Activated B cell treated with CpG ODN at 0.5 μM for 24 hours (primary cell): ENCODE results near the gene GAGE12J. TPM values are rescaled to one million over a fixed set of nuclear protein-coding genes. Genes with fewer than 3 reads are reported as not detected.
"Not testable (repeated sequence)": the region's sequence is repeated elsewhere in the genome, so short reads cannot be mapped to it uniquely, and the experiment has no call there.

Experiments used
- ATAC-seq: fragments of 200-7000 bp; cut with Tn5 transposase; one replicate; pipeline ENCODE4 v1.10.0; 2021; ENCODE audit warnings: low read depth, mild to moderate bottlenecking, moderate library complexity
- CTCF ChIA-PET: fragments of 350-600 bp; sonication (Branson Sonifier 250); formaldehyde crosslinking; loops from one replicate; lab custom pipeline; 2021; ENCODE audit warnings: antibody characterized with exemption; lab: Charles Lee
- POLR2A ChIA-PET: fragments of 350-600 bp; sonication (Branson Sonifier 250); formaldehyde crosslinking; loops from one replicate; lab custom pipeline; 2021; ENCODE audit warnings: antibody characterized with exemption; lab: Charles Lee
- DNase-seq: peaks from one replicate; pipeline ENCODE4 v3.0.0; 2022
- H3K27ac Mint-ChIP-seq: one replicate; pipeline ENCODE4 v1.8.0; 2020; ENCODE audit warnings: mixed read lengths
- H3K27me3 Mint-ChIP-seq: one replicate; pipeline ENCODE4 v1.8.0; 2021; ENCODE audit warnings: mixed read lengths
- H3K36me3 Mint-ChIP-seq: one replicate; pipeline ENCODE4 v1.8.0; 2021; ENCODE audit warnings: low read depth, mixed read lengths
- H3K4me1 Mint-ChIP-seq: one replicate; pipeline ENCODE4 v1.8.0; 2021; ENCODE audit warnings: mixed read lengths
- H3K4me3 Mint-ChIP-seq: one replicate; pipeline ENCODE4 v1.8.0; 2020; ENCODE audit warnings: mild to moderate bottlenecking, mixed read lengths
- H3K9me3 Mint-ChIP-seq: one replicate; pipeline ENCODE4 v1.8.0; 2020; ENCODE audit warnings: mixed read lengths
- intact Hi-C: fragments of 100-400 bp; cut with micrococcal nuclease; formaldehyde crosslinking; loops from one replicate; pipeline ENCODE4 v1.15.1; 2024
- total RNA-seq: library from RNA; stranded (reverse); gene quantifications from 2 replicates; pipeline ENCODE4 v1.2.3, GENCODE V29; 2022
- TF ChIP-seq, protein P1 (sequence below): fragments of 200-600 bp; IDR thresholded peaks from one replicate; pipeline ENCODE4 v1.8.0; 2022; ENCODE audit warnings: antibody characterized with exemption, mild to moderate bottlenecking

The GAGE12J gene
- total RNA-seq, 1 donor from 2014 or later: not detected

GRCh38 chrX:49310371-49310770 is 11.5 kb upstream of the GAGE12J start:
- no peaks in the 10 kb centered on the region for H3K27me3 Mint-ChIP-seq
- no peak overlapping the region for H3K4me3 Mint-ChIP-seq
- no peak overlapping the region for H3K27ac Mint-ChIP-seq
- POLR2A ChIA-PET: no interaction called here
- ATAC-seq (no peak), DNase-seq (no peak)
- H3K4me1 Mint-ChIP-seq: peaks cover 18% of the 10 kb centered on the region
- TF ChIP-seq, protein P1, sequence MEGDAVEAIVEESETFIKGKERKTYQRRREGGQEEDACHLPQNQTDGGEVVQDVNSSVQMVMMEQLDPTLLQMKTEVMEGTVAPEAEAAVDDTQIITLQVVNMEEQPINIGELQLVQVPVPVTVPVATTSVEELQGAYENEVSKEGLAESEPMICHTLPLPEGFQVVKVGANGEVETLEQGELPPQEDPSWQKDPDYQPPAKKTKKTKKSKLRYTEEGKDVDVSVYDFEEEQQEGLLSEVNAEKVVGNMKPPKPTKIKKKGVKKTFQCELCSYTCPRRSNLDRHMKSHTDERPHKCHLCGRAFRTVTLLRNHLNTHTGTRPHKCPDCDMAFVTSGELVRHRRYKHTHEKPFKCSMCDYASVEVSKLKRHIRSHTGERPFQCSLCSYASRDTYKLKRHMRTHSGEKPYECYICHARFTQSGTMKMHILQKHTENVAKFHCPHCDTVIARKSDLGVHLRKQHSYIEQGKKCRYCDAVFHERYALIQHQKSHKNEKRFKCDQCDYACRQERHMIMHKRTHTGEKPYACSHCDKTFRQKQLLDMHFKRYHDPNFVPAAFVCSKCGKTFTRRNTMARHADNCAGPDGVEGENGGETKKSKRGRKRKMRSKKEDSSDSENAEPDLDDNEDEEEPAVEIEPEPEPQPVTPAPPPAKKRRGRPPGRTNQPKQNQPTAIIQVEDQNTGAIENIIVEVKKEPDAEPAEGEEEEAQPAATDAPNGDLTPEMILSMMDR: no peak
- intact Hi-C loops: no loop called here
- H3K36me3 Mint-ChIP-seq: no peaks in the 10 kb centered on the region
- CTCF ChIA-PET: no interaction called here
- no peaks in the 10 kb centered on the region for H3K9me3 Mint-ChIP-seq

- TF ChIP-seq, protein P1: no peak
- ATAC-seq: no peak
- Mint-ChIP-seq H3K9me3 (no peaks in the 10 kb centered on the region), H3K27ac (no peak overlapping the region), H3K27me3 (no peaks in the 10 kb centered on the region), H3K4me3 (no peak overlapping the region), H3K36me3 (no peaks in the 10 kb centered on the region), H3K4me1 (peaks cover 18% of the 10 kb centered on the region)
- ChIA-PET CTCF (no interaction called here), POLR2A (no interaction called here)
- no peak for DNase-seq
- intact Hi-C loops: no loop called here
Measured at GRCh38 chrX:49312176-49312575, 9.7 kb upstream of the GAGE12J start.

GRCh38 chrX:49316085-49316484 is 5.8 kb upstream of the GAGE12J start:
- Mint-ChIP-seq H3K27me3 (no peaks in the 10 kb centered on the region), H3K4me3 (no peak overlapping the region), H3K36me3 (no peaks in the 10 kb centered on the region), H3K27ac (no peak overlapping the region), H3K9me3 (no peaks in the 10 kb centered on the region), H3K4me1 (no peaks in the 10 kb centered on the region)
- TF ChIP-seq, protein P1: no peak
- CTCF ChIA-PET: no interaction called here
- intact Hi-C loops: no loop called here
- POLR2A ChIA-PET: no interaction called here
- no peak for DNase-seq
- no peak for ATAC-seq

DNA sequence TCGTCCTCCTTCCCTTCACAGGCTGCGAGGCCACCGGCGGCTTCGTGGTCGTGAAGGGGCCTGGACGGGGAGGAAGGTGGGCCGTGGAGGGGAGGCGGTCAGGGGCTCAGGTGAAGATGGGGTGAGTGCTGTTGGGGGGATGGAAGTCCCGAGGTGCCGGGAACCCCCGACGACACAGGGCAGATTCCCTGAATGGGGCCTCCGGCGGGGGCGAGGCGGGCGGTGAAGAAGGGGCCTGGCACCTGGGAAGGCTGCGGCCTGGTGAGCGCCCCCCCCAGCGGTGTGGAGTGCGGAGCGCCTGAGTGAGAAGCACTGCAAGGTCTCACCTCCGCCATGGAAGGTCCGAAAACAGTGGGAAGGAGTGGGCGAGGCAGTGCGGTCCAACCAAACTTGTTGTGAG is 429 bp downstream of the GAGE12J start:
- intact Hi-C loops, H3K4me1 Mint-ChIP-seq, H3K4me3 Mint-ChIP-seq, DNase-seq, H3K36me3 Mint-ChIP-seq, POLR2A ChIA-PET, CTCF ChIA-PET, H3K9me3 Mint-ChIP-seq, H3K27ac Mint-ChIP-seq, ATAC-seq, H3K27me3 Mint-ChIP-seq: not testable (repeated sequence)

- H3K9me3 Mint-ChIP-seq, H3K4me1 Mint-ChIP-seq, ATAC-seq, H3K27ac Mint-ChIP-seq, DNase-seq, CTCF ChIA-PET, H3K4me3 Mint-ChIP-seq, H3K27me3 Mint-ChIP-seq, intact Hi-C loops, H3K36me3 Mint-ChIP-seq, POLR2A ChIA-PET: not testable (repeated sequence)
Measured at GRCh38 chrX:49323735-49324134, 1.9 kb downstream of the GAGE12J start.

GRCh38 chrX:49330421-49330820 is 8.6 kb downstream of the GAGE12J start:
- H3K27me3 Mint-ChIP-seq, H3K4me1 Mint-ChIP-seq, POLR2A ChIA-PET, ATAC-seq, H3K27ac Mint-ChIP-seq, H3K4me3 Mint-ChIP-seq, H3K36me3 Mint-ChIP-seq, DNase-seq, intact Hi-C loops, H3K9me3 Mint-ChIP-seq, CTCF ChIA-PET: not testable (repeated sequence)

- POLR2A ChIA-PET, H3K9me3 Mint-ChIP-seq, ATAC-seq, CTCF ChIA-PET, H3K27me3 Mint-ChIP-seq, H3K4me3 Mint-ChIP-seq, H3K27ac Mint-ChIP-seq, H3K36me3 Mint-ChIP-seq, intact Hi-C loops, H3K4me1 Mint-ChIP-seq, DNase-seq: not testable (repeated sequence)
Measured at GRCh38 chrX:49331282-49331681, 9.4 kb downstream of the GAGE12J start, which contains the start of gene GAGE13. TSS of gene GAGE13 (plus strand) at chrX:49331582. CDS start at chrX:49332738, 1,156 bp downstream.

GRCh38 chrX:49331841-49332240 is 10.0 kb downstream of the GAGE12J start:
- H3K27me3 Mint-ChIP-seq, ATAC-seq, intact Hi-C loops, H3K27ac Mint-ChIP-seq, H3K9me3 Mint-ChIP-seq, POLR2A ChIA-PET, H3K4me3 Mint-ChIP-seq, H3K36me3 Mint-ChIP-seq, CTCF ChIA-PET, H3K4me1 Mint-ChIP-seq, DNase-seq: not testable (repeated sequence)

- CTCF ChIA-PET, H3K36me3 Mint-ChIP-seq, H3K27ac Mint-ChIP-seq, ATAC-seq, intact Hi-C loops, H3K27me3 Mint-ChIP-seq, POLR2A ChIA-PET, DNase-seq, H3K9me3 Mint-ChIP-seq, H3K4me1 Mint-ChIP-seq, H3K4me3 Mint-ChIP-seq: not testable (repeated sequence)
Measured at GRCh38 chrX:49341449-49341848, 19.6 kb downstream of the GAGE12J start.

DNA sequence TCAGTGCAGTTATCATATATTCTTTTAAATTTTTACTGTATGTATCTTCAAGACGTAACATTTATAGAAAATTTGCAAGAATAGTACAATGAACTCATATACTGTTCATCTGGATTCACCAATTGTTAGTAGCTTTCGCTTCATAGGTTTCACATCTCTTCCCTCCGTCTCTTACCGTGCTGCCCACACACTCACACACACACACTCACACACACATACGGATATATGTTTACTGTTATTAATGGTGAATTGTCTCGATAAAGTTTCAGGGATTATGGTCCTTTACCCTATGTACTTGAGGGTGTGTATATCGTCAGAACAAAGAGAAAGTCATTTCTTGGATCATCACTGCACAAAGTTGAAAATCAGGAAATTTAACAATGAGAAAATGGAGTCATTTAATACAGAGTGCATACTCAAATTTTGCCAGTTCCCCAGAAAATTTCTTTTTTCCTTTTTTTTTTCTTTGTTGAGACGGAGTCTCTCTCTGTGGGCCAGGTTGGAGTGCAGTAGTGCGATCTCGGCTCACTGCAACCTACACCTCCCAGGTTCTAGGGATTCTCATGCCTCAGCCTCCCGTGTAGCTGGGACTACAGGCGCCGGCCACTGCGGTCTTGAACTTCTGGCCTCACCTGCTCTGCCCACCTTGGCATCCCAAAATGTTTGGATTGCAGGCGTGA is 22.8 kb downstream of the GAGE12J start:
- ATAC-seq, POLR2A ChIA-PET, H3K27me3 Mint-ChIP-seq, intact Hi-C loops, H3K9me3 Mint-ChIP-seq, H3K4me1 Mint-ChIP-seq, H3K27ac Mint-ChIP-seq, DNase-seq, H3K36me3 Mint-ChIP-seq, CTCF ChIA-PET, H3K4me3 Mint-ChIP-seq: not testable (repeated sequence)
